NCI-H446 (cell line): ENCODE measurements around the gene BAIAP2.
"Not testable (repeated sequence)": the region's sequence is repeated elsewhere in the genome, so short reads cannot be mapped to it uniquely, and the experiment has no call there.

Experiments used
- DNase-seq, 2 experiments: peaks; one replicate each; lab custom pipeline; 2025; lab: John Stamatoyannopoulos, UW

BAIAP2 gene

GRCh38 chr17:81025065-81025740, 9.7 kb upstream of the BAIAP2 start:
- DNase-seq: no peak

GRCh38 chr17:81025741-81026129, 9.2 kb upstream of the BAIAP2 start:
- peak in 1 of 2 experiments; percentile 55 for DNase-seq

GRCh38 chr17:81026266-81027036, 8.5 kb upstream of the BAIAP2 start:
- DNase-seq: no peak

DNA sequence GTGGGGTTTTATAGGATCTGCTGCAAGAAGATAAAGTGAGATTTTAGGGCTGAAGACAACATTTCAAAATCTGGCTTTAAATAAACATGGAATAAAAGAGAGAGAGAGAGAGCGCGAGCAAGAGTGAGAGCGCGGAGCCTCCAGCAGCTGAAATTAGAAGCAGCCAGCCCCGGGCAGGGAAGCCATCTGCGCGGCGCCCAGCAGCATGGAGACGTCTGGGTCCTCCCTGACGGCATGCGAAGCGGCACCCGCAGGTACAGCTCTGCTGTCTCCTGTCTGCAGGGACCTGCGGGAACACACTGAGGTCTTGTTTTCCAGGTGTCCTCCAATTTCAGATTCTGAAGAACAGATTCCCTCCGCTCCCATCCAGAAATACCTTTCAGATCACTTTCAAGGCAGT, 7.9 kb upstream of the BAIAP2 start:
- DNase-seq: no peak

- DNase-seq: no peak
Observed at GRCh38 chr17:81027591-81028505, 7.1 kb upstream of the BAIAP2 start.

DNA sequence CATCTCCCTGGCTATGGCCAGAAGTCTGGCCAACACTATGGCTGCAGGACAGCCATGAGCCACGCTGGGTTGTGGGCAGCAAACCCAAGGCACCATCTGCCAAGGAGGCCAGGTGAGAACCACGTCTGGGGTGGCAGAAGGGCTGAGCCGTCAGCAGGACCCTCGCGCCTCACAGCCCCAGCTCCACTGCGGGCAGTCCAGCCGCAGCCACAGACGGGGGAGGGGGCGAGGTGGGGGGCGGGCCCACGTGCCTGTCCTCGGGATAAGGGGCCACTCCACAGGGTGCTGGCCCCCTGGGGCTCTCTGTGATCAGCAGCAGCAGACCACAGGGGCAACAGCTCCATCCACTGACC, 6.5 kb upstream of the BAIAP2 start:
- no peak for DNase-seq

GRCh38 chr17:81029859-81030258, 5.1 kb upstream of the BAIAP2 start:
- no peak for DNase-seq

GRCh38 chr17:81030312-81030711, 4.6 kb upstream of the BAIAP2 start:
- DNase-seq: not testable (repeated sequence)

- no peak for DNase-seq
Observed at GRCh38 chr17:81030741-81031565, 4.0 kb upstream of the BAIAP2 start.

DNA sequence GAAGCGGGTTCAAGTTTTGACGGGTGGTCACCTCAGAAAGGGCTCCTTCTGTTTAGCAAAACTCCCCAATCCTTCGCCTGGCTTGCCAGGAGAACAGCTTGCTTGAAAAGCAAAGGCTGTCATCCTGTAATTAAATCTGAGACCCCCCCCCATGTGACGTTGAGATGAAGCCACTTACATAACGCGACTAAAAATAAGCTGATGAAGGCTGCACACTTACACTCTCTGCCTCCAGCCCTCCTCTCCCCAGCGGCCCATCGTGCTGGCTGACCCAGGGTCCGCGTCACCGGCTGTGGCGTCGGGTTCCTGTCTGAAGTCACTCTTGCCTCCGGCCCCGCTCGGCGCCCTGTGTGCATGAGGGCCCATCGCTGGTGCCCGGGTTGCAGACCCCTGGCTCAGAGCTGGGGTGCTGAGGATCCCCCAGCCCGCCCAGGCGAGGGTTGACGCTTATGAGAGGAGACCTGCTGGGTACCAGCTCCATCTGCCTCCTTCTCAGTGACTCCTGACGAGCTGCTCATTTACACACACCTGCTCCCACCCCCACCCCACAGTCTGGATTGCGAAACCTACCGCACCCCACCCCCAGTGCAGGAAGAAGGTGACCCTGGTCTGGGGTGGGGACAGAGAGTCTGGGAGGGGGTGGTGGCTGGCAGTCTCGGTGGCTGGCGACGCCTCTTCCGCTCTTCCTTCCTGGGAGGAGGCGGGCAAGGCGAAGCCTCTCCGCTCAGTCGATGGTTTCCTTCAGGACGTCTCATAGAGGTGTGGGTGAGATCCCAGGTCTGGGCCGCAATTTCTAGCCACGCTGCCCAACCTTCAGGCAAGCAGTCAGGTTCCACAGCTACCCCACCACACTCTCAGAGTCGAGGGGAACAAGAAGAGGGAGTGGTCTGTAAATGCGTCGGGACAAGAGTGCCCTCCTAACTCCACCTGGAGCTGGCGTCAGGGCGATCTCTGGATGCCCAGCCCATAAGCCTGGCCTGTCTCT, 3.1 kb upstream of the BAIAP2 start:
- DNase-seq: no peak

- DNase-seq: peak in 1 of 2 experiments; percentile 47
Observed at GRCh38 chr17:81032641-81033480, 2.1 kb upstream of the BAIAP2 start.

GRCh38 chr17:81033535-81034167, 1.3 kb upstream of the BAIAP2 start:
- no peak for DNase-seq

DNA sequence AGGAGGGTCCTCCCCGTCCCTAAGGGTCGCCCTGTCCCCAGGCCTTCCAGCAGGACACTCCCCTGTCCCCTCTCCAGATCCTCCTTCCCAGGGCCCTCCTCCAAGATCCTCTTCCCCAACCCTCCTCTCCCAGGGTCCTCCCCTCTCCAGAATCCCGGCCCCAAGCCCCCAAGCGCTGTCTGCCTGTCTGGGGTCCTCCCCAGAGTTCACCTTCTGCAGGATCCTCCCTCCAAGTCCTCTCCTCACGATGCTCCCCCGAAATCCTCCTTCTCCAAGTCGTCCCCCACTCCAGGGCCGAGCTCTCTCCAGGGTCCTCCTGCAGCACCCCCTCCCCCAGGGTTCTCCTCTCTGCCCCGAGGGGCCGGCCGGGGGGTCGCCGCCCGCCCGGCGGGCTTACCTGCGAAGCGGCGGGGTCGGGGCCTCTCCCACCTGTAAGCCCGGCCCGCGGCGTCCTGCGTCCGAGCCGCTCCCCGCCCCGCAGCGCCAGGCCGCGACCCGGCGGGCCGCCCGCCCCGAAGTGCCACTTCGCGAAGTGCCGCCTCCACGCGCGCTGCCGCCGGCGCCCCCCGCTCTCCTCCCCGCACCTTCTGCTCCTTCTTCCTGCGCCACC, 678 bp upstream of the BAIAP2 start:
- no peak for DNase-seq

DNA sequence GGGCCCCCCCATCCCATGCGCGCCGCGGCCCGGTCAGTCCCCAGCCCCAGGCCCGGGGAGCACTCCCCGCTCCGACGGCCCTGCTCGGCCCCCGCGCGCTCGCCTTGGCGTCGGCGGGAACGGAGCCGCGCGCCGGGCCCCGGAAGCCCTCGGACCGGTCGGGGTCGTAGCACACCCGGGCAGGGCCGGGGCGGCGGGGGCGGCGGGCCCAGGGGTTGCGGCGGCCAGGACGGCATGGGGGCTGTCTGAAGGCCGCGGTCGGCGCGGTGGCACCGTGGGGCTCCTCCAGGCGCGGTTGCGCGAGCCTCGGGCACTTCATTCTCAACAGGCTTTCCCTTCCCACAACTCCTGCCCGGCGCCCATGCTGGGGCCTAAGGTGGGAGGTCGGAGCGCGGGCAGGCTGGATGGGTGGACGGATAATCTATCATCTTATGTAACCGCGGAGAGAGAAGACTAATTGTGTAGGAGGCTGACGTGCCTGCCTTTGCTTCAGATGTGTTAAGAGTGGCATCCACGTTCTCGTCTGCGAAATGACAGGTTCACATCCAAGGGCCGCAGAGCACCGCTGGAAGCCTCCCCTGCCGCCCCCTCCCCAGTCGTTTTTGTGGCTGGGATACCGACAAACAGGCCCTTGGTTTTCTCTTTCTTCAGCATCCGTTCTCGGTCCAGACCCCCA, 708 bp downstream of the BAIAP2 start:
- no peak for DNase-seq

GRCh38 chr17:81036197-81036941, 1.4 kb downstream of the BAIAP2 start:
- DNase-seq: peak; percentile 64 to 91

GRCh38 chr17:81037026-81037797, 2.3 kb downstream of the BAIAP2 start:
- peak in 1 of 2 experiments; percentile 50 for DNase-seq
